ENCODE measurements around the gene TMEM200A. TPM values are rescaled to one million over a fixed set of nuclear protein-coding genes. Genes with fewer than 3 reads are reported as not detected.

Gene TMEM200A
- total RNA-seq, 1 donor, result 43.1 TPM

DNA sequence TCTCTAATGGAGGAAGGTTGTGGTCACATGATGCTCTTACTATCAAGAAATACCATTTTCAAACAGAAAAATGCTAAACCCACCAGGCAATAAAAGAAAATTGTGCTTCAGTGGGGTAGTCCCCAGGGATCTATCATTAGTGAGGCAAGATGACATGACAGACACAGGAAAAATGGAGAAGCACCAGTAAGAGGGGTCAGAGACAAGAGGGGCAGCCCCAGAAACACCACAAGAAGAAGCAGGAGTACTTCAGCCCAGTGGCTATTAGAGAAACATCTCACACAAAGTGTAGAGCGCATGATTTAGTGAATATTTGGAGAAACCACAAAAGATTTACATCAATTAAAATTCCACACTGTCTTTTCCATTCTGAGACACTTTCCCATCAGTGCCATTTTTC, 10.2 kb upstream of the TMEM200A start:
- Histone ChIP-seq H4K20me1 (ENCODE audit: insufficient read depth, low read length) (no peaks in the 10 kb centered on the region), H3K27ac (ENCODE audit: low read depth, low read length) (no peak overlapping the region), H3K4me1 (ENCODE audit: insufficient read depth, low read length) (peaks cover 3% of the 10 kb centered on the region), H2AFZ (ENCODE audit: low read length) (no peak overlapping the region), H3K27me3 (ENCODE audit: insufficient read depth, low read length) (no peaks in the 10 kb centered on the region), H3K4me2 (ENCODE audit: insufficient read depth, low read length) (no peak overlapping the region), H3K9me3 (ENCODE audit: low read depth, low read length) (no peaks in the 10 kb centered on the region), H3K4me3 (ENCODE audit: insufficient read depth, low read length) (no peak overlapping the region), H3K36me3 (ENCODE audit: insufficient read depth, low read length) (no peaks in the 10 kb centered on the region), H3K79me2 (ENCODE audit: insufficient read depth, low read length) (no peaks in the 10 kb centered on the region)
- DNase-seq (ENCODE audit: insufficient read length, low spot score, missing footprints), result no peak
- no peak for TF ChIP-seq CTCF (IDR thresholded peaks at IDR 0.05; ENCODE audit: extremely low read depth, low read depth, low read length)

DNA sequence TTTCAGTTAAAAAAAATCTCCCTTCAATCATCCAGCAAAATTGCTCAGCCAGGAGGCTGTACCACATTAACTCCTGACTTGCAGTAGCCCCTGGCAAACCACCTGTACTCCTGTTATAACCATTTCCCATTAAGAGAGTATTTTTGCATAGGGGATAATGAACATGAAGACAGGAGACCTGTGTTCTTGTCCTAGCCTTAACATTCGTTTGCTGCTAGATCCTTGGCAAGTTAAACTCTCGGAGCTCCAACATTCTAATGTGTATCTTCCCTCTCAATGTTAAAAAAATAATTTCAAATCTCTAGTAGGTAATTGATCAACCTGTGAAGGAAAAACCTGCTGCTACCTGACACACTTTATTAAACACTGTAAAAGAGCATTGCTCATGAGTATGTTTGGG, 8.4 kb upstream of the TMEM200A start:
- DNase-seq (ENCODE audit: insufficient read length, low spot score, missing footprints), result no peak
- Histone ChIP-seq H4K20me1 (ENCODE audit: insufficient read depth, low read length) (no peaks in the 10 kb centered on the region), H3K4me1 (ENCODE audit: insufficient read depth, low read length) (peaks cover 3% of the 10 kb centered on the region), H3K79me2 (ENCODE audit: insufficient read depth, low read length) (no peaks in the 10 kb centered on the region), H3K4me2 (ENCODE audit: insufficient read depth, low read length) (no peak overlapping the region), H3K27me3 (ENCODE audit: insufficient read depth, low read length) (no peaks in the 10 kb centered on the region), H3K36me3 (ENCODE audit: insufficient read depth, low read length) (no peaks in the 10 kb centered on the region), H3K27ac (ENCODE audit: low read depth, low read length) (no peak overlapping the region), H3K4me3 (ENCODE audit: insufficient read depth, low read length) (no peak overlapping the region), H2AFZ (ENCODE audit: low read length) (no peak overlapping the region), H3K9me3 (ENCODE audit: low read depth, low read length) (no peaks in the 10 kb centered on the region)
- TF ChIP-seq CTCF (IDR thresholded peaks at IDR 0.05; ENCODE audit: extremely low read depth, low read depth, low read length), result no peak

DNA sequence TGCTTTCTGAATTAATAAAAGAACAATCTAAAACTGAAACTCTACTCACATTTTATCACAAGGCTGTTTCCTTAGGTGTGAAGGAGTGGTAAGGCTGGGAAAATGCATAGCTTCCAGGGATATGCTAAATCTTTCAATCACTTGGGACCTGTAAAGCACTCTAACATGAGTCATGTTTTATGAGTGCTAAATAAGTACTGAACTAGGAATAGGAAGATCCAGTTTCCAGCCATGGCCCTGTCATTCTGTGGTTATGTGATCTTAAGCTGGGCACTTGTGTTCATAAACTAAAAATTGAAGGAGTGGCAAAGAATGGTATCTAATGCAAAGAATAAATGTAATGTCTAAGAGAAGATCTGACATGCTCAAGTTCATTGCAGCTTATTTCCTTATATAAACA, 6.1 kb upstream of the TMEM200A start:
- Histone ChIP-seq H3K79me2 (ENCODE audit: insufficient read depth, low read length) (no peaks in the 10 kb centered on the region), H3K4me1 (ENCODE audit: insufficient read depth, low read length) (peaks cover 4% of the 10 kb centered on the region), H3K4me2 (ENCODE audit: insufficient read depth, low read length) (no peak overlapping the region), H3K4me3 (ENCODE audit: insufficient read depth, low read length) (no peak overlapping the region), H3K9me3 (ENCODE audit: low read depth, low read length) (no peaks in the 10 kb centered on the region), H4K20me1 (ENCODE audit: insufficient read depth, low read length) (no peaks in the 10 kb centered on the region), H3K27me3 (ENCODE audit: insufficient read depth, low read length) (no peaks in the 10 kb centered on the region), H3K27ac (ENCODE audit: low read depth, low read length) (no peak overlapping the region), H3K36me3 (ENCODE audit: insufficient read depth, low read length) (no peaks in the 10 kb centered on the region), H2AFZ (ENCODE audit: low read length) (no peak overlapping the region)
- DNase-seq (ENCODE audit: insufficient read length, low spot score, missing footprints), result no peak
- TF ChIP-seq CTCF (IDR thresholded peaks at IDR 0.05; ENCODE audit: extremely low read depth, low read depth, low read length), result no peak

DNA sequence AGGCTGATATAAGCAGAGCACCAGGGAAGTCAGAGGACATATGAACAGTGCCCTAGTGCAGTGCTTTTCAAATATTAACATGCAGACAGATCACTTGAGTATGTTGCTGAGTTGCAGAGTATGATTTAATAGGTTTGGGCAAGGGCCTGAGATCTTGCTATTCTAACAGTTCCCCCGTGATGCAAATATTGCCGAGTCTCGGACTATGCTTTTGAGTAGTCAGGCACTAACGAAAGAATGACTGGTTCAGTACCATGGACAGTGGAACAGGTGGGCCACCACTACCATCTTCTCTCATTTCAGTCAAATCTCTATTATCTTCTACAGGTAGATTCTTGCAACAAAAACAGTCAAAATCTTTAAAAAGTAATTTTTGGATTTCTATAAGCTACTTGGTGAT, 3.7 kb upstream of the TMEM200A start:
- Histone ChIP-seq H3K4me1 (ENCODE audit: insufficient read depth, low read length) (peaks cover 10% of the 10 kb centered on the region), H3K27me3 (ENCODE audit: insufficient read depth, low read length) (no peaks in the 10 kb centered on the region), H3K4me3 (ENCODE audit: insufficient read depth, low read length) (no peak overlapping the region), H3K4me2 (ENCODE audit: insufficient read depth, low read length) (no peak overlapping the region), H3K27ac (ENCODE audit: low read depth, low read length) (no peak overlapping the region), H3K36me3 (ENCODE audit: insufficient read depth, low read length) (no peaks in the 10 kb centered on the region), H3K79me2 (ENCODE audit: insufficient read depth, low read length) (peaks cover 12% of the 10 kb centered on the region), H2AFZ (ENCODE audit: low read length) (no peak overlapping the region), H3K9me3 (ENCODE audit: low read depth, low read length) (no peaks in the 10 kb centered on the region), H4K20me1 (ENCODE audit: insufficient read depth, low read length) (no peaks in the 10 kb centered on the region)
- DNase-seq (ENCODE audit: insufficient read length, low spot score, missing footprints), result no peak
- no peak for TF ChIP-seq CTCF (IDR thresholded peaks at IDR 0.05; ENCODE audit: extremely low read depth, low read depth, low read length)

Data from osteoblast (primary cell).